Spleen (tissue), 11 donors: Measurements from ENCODE around the gene KCP. TPM values are rescaled to one million over a fixed set of nuclear protein-coding genes. Genes with fewer than 3 reads are reported as not detected.

Experiments
- DNase-seq: peaks from one replicate; pipeline ENCODE4 v3.0.0-alpha.2; 2020
- H3K27ac ChIP-seq, 8 donors: fragments of 200-600 bp; sonication (generic) in 7 of 8; 1 replicate in 4 of 8; 2 replicates in 4 of 8; pipeline versions ENCODE4 v1.5.0 to v1.8.0; 2016 to 2021; ENCODE audit warnings: inconsistent platforms in 4 of 8, mild to moderate bottlenecking in 4 of 8, moderate library complexity in 1 of 8
- H3K27me3 ChIP-seq, 7 donors: fragments of 200-600 bp; sonication (generic) in 6 of 7; replicated peaks in 1 of 7; 1 replicate in 4 of 7; 2 replicates in 3 of 7; pipeline versions ENCODE4 v1.5.0 to v1.8.0; 2016 to 2021; ENCODE audit warnings: inconsistent platforms in 3 of 7, mild to moderate bottlenecking in 1 of 7
- H3K36me3 ChIP-seq, 6 donors: fragments of 200-600 bp; sonication (generic) in 5 of 6; 1 replicate in 4 of 6; 2 replicates in 2 of 6; pipeline versions ENCODE4 v1.5.0 to v1.8.0; 2016 to 2021; ENCODE audit warnings: inconsistent platforms in 2 of 6
- H3K4me1 ChIP-seq, 6 donors: fragments of 200-600 bp; sonication (generic) in 5 of 6; 1 replicate in 3 of 6; 2 replicates in 3 of 6; pipeline versions ENCODE4 v1.5.0 to v1.8.0; 2016 to 2021; ENCODE audit warnings: inconsistent platforms in 3 of 6
- H3K4me3 ChIP-seq, 8 donors: fragments of 200-600 bp; sonication (generic) in 7 of 8; 1 replicate in 4 of 8; 2 replicates in 4 of 8; pipeline versions ENCODE4 v1.5.0 to v1.8.0; 2016 to 2021; ENCODE audit warnings: inconsistent platforms in 4 of 8, mild to moderate bottlenecking in 4 of 8, moderate library complexity in 2 of 8
- H3K9me3 ChIP-seq, 8 donors: fragments of 200-600 bp; sonication (generic) in 7 of 8; 1 replicate in 4 of 8; 2 replicates in 4 of 8; pipeline versions ENCODE4 v1.5.0 to v1.8.0; 2016 to 2021; ENCODE audit warnings: inconsistent platforms in 4 of 8
- CTCF ChIP-seq, 11 experiments: fragments of 200-600 bp in 7 of 11; fragments of 450-650 bp in 4 of 11; sonication (generic) in 4 of 11; IDR thresholded peaks in 8 of 11; conservative IDR thresholded peaks in 3 of 11; 1 replicate in 7 of 11; 2 replicates in 4 of 11; pipeline versions ENCODE4 v1.4.0 to v1.8.0; 2016 to 2021; ENCODE audit warnings: antibody characterized with exemption in 11 of 11, inconsistent platforms in 4 of 11, mild to moderate bottlenecking in 1 of 11
- POLR2A ChIP-seq, 3 donors: fragments of 450-650 bp; IDR thresholded peaks; one replicate each; pipeline ENCODE4 v1.5.1; 2017; ENCODE audit warnings: antibody characterized with exemption in 3 of 3, mild to moderate bottlenecking in 1 of 3
- POLR2AphosphoS5 ChIP-seq, 3 donors: sonication (generic); formaldehyde crosslinking; IDR thresholded peaks; one replicate each; pipeline ENCODE4 v1.5.1; 2017; ENCODE audit warnings: antibody characterized with exemption in 3 of 3
- WGBS, 5 donors: extraction: QIAGEN DNeasy Blood & Tissue Kit in 3 of 5; methylation state at CpG; one replicate each; pipeline versions ENCODE4 v1.1.5 to v1.1.7; 2013 to 2018; 5-methylcytosine and 5-hydroxymethylcytosine counted together
- intact Hi-C: fragments of 100-400 bp; cut with DNase I; formaldehyde crosslinking; loops from one replicate; pipeline ENCODE4 v1.15.0; 2023; ENCODE audit warnings: low total_unique reads
- polyA plus RNA-seq, 3 donors: library from polyadenylated mRNA; stranded (reverse); fragments of 200-250 nt; gene quantifications; one replicate each; pipeline ENCODE4 v1.2.1, GENCODE V29; 2013
- total RNA-seq, 7 donors: library from RNA; depleted of rRNA in 3 of 7; stranded (reverse); fragments of >200 nt in 3 of 7; fragmentation: NEBNext Ultra II Directional in 4 of 7; extraction: Animal tissue kit (Norgen Biotek cat#: 25700) in 4 of 7; gene quantifications; one replicate each; pipeline versions ENCODE4 v1.1.0 to v1.2.1, GENCODE V29; 2016 to 2021
- donor health status: healthy with polysubstance abuse.
- donor health status: DM: no; HTN: no; CAD: no; lungs with moderate emphysema.
- donor health status: DM: no; HTN: no; CAD: no.
- donor health status: Bipolar disorder and iron deficiency.
- donor health status: healthy.
- donor health status: DM: no; HTN: no; CAD: no.
- donor health status: DM: yes; HTN: yes; CAD: no.

Gene KCP
- total and polyA plus RNA-seq, 10 donors, result 0.06 to 2.1 (median 0.71) TPM

- H3K27ac ChIP-seq, result no peak overlapping the region
- 26 to 58% (median 42%) methylated on average over 33 to 69 of the region's 69 CpGs for WGBS, 5 donors
- H3K4me3 ChIP-seq, result peak overlapping the region in 4 of 8 donors; percentile 21 to 61 (median 28)
- peaks cover 0 to 59% (median 27%) of the 10 kb centered on the region in 7 donors for H3K27me3 ChIP-seq
- no peaks in the 10 kb centered on the region for H3K9me3 ChIP-seq
- peak; percentile 68 for DNase-seq
- intact Hi-C loops, result no loop called here
- TF ChIP-seq CTCF (IDR thresholded peaks at IDR 0.05 in 8 of 11, conservative IDR thresholded peaks at IDR 0.05 in 3 of 11) (no peak), POLR2AphosphoS5 (IDR thresholded peaks at IDR 0.05) (no peak), POLR2A (IDR thresholded peaks at IDR 0.05) (no peak)
- H3K36me3 ChIP-seq, result no peaks in the 10 kb centered on the region
- H3K4me1 ChIP-seq, result peaks cover 3 to 27% (median 16%) of the 10 kb centered on the region in 6 donors
Measured at GRCh38 chr7:128915841-128916642, 5.5 kb upstream of the KCP start.

GRCh38 chr7:128915271-128915819 lies 4.8 kb upstream of the KCP start:
- H3K27ac ChIP-seq, result no peak overlapping the region
- H3K4me1 ChIP-seq, result peaks cover 3 to 34% (median 18%) of the 10 kb centered on the region in 6 donors
- intact Hi-C loops, result no loop called here
- peak; percentile 72 for DNase-seq
- no peaks in the 10 kb centered on the region for H3K9me3 ChIP-seq
- H3K27me3 ChIP-seq, result peaks cover 0 to 59% (median 34%) of the 10 kb centered on the region in 7 donors
- TF ChIP-seq POLR2AphosphoS5 (IDR thresholded peaks at IDR 0.05) (no peak), POLR2A (IDR thresholded peaks at IDR 0.05) (no peak), CTCF (IDR thresholded peaks at IDR 0.05 in 8 of 11, conservative IDR thresholded peaks at IDR 0.05 in 3 of 11) (no peak)
- no peaks in the 10 kb centered on the region for H3K36me3 ChIP-seq
- peak overlapping the region in 4 of 8 donors; percentile 21 to 61 (median 28) for H3K4me3 ChIP-seq
- WGBS, 5 donors, result 3 to 9% (median 6%) methylated on average over 22 to 34 of the region's 34 CpGs

DNA sequence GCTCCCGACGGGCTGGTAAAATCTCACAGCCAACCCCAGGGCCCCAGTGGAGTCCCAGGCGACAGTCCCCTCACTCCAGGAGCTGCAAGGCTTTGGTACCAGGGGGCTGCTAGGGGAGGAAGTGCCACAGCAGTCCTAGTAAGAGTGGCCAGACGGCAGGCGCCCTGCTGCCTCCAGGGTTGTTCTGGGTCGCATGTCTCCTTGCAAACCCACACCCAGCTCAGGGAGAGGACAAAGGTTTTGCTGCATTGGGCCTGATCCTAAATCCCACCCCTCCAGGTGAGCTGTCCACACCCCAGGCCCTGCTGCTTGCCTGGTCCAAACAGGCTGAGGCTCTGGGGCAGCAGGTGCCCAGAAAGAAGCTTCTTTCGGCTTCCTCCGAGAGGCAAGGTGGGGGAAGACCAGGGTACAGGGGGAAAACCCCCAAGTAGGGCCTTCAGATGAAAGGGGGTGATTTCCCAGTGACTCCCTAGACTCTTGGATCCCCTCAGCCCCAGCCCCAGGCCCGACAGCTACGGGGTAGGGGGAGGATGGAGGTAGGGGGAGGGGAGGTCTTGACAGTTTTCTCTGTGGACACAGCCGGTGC lies 4.2 kb upstream of the KCP start:
- Histone ChIP-seq H3K27me3 (peaks cover 0 to 63% (median 41%) of the 10 kb centered on the region in 7 donors), H3K4me3 (peak overlapping the region in 3 of 8 donors; percentile 21 to 61 (median 34)), H3K36me3 (no peaks in the 10 kb centered on the region), H3K4me1 (peaks cover 3 to 41% (median 21%) of the 10 kb centered on the region in 6 donors), H3K27ac (no peak overlapping the region), H3K9me3 (no peaks in the 10 kb centered on the region)
- TF ChIP-seq CTCF (IDR thresholded peaks at IDR 0.05 in 8 of 11, conservative IDR thresholded peaks at IDR 0.05 in 3 of 11), result no peak
- TF ChIP-seq POLR2A (IDR thresholded peaks at IDR 0.05), result no peak
- TF ChIP-seq POLR2AphosphoS5 (IDR thresholded peaks at IDR 0.05), result no peak
- intact Hi-C loops, result no loop called here
- DNase-seq, result peak; percentile 77
- WGBS, 5 donors, result 28 to 47% (median 30%) methylated on average over 10 to 11 of the region's 11 CpGs
